HepG2 (cell line): ENCODE measurements around the gene TNP2.

Experiments used
- GPBP1L1 ChIP-seq: sonication (generic); formaldehyde crosslinking; IDR thresholded peaks from 2 replicates; pipeline ENCODE4 v1.5.0; 2020; ENCODE audit warnings: mild to moderate bottlenecking, missing genetic modification reagents
- KAT7 ChIP-seq: IDR thresholded peaks from 2 replicates; pipeline ENCODE4 v1.6.1; 2018; ENCODE audit warnings: borderline replicate concordance, missing compliant biosample characterization
- PHF20 ChIP-seq: sonication (generic); formaldehyde crosslinking; IDR thresholded peaks from 2 replicates; pipeline ENCODE4 v1.5.0; 2020; ENCODE audit warnings: mild to moderate bottlenecking, missing genetic modification reagents

- no peak for TF ChIP-seq PHF20
- no peak for TF ChIP-seq GPBP1L1 (CRISPR knock-in tag)
- TF ChIP-seq KAT7 (CRISPR knock-in tag), result no peak
These were observed 21.2 kb upstream of the TNP2 start for GRCh38 chr16:11290102-11290893.
